Measurements from ENCODE around the gene NFKBIB. TPM values are rescaled to one million over a fixed set of nuclear protein-coding genes. Genes with fewer than 3 reads are reported as not detected.

Gene NFKBIB
- total and polyA plus RNA-seq, 2 donors (not counting 3 experiments of a cell fraction or from before 2014, with no cell fraction given), result 25.0 to 30.8 TPM

GRCh38 chr19:38919837-38920601, 20.2 kb downstream of the NFKBIB start:
- Histone ChIP-seq H3K27me3 (ENCODE audit: control insufficient read depth in 2 of 2, insufficient read depth in 2 of 2, low read length in 2 of 2) (no peaks in the 10 kb centered on the region), H3K9ac (replicated peaks; ENCODE audit: extremely low read depth, insufficient read depth, low read length) (no peak overlapping the region), H3K4me3 (replicated peaks in 1 of 3; ENCODE audit: insufficient read depth in 1 of 3, low read depth in 1 of 3, low read length in 3 of 3) (no peak overlapping the region), H3K4me1 (ENCODE audit: control insufficient read depth, extremely low read depth, insufficient read depth, low read length) (no peaks in the 10 kb centered on the region), H3K9me3 (replicated peaks; ENCODE audit: control insufficient read depth, insufficient read depth, low read length) (no peaks in the 10 kb centered on the region), H2AFZ (ENCODE audit: low read depth, low read length) (no peak overlapping the region), H3K9me1 (replicated peaks; ENCODE audit: control insufficient read depth, extremely low read depth, insufficient read depth, low read length) (no peaks in the 10 kb centered on the region), H3K79me2 (ENCODE audit: control insufficient read depth, insufficient read depth, low read length) (no peaks in the 10 kb centered on the region), H3K27ac (ENCODE audit: insufficient read depth, low read depth, low read length) (no peak overlapping the region), H3K4me2 (ENCODE audit: insufficient read depth, low read length) (no peak overlapping the region), H4K20me1 (replicated peaks; ENCODE audit: control insufficient read depth, extremely low read depth, insufficient read depth, low read length) (no peaks in the 10 kb centered on the region), H3K36me3 (ENCODE audit: control insufficient read depth in 2 of 2, extremely low read depth in 1 of 2, insufficient read depth in 2 of 2, low read length in 2 of 2) (peaks cover 4% of the 10 kb centered on the region in 2 experiments)
- no peak for FAIRE-seq
- ChIA-PET POLR2A (no interaction called here), CTCF (interaction anchor here (1.1 kb wide), 1 partner anchor 32 kb away, joined by 3 read pairs; no protein-coding TSS in a partner anchor)
- dilution Hi-C loops (cut with MboI; ENCODE audit: extremely low pct_ligation_motif_present, low sequenced_read_pairs) (no loop called here), intact Hi-C loops (cut with micrococcal nuclease) (no loop called here)
- DNase-seq (ENCODE audit: low read depth, low spot score), result no peak
- BruUV-seq (replicated peaks), result no TSS peak
- TF ChIP-seq JUN (IDR thresholded peaks at IDR 0.05; ENCODE audit: borderline replicate concordance, insufficient read depth, insufficient read length, low read depth) (no peak), MYC (IDR thresholded peaks at IDR 0.05; ENCODE audit: low read depth, low read length) (no peak), FOS (IDR thresholded peaks at IDR 0.05; ENCODE audit: borderline replicate concordance, insufficient read depth, low read length) (no peak), POLR2A (IDR thresholded peaks at IDR 0.05; ENCODE audit: low read depth, low read length) (no peak), MAX (IDR thresholded peaks at IDR 0.05; ENCODE audit: insufficient read depth, insufficient read length) (no peak), EZH2 (IDR thresholded peaks at IDR 0.05; ENCODE audit: borderline replicate concordance, low read depth, low read length, severe bottlenecking) (no peak), GATA2 (IDR thresholded peaks at IDR 0.05; ENCODE audit: insufficient read depth, insufficient read length, low read depth, low read length) (no peak), CTCF (IDR thresholded peaks at IDR 0.05; ENCODE audit: extremely low read depth in 1 of 2, insufficient read depth in 1 of 2, low read depth in 1 of 2, low read length in 2 of 2) (no peak), POLR2AphosphoS5 (IDR thresholded peaks at IDR 0.05; ENCODE audit: insufficient read depth, low read depth, low read length) (no peak)

Measured in endothelial cell of umbilical vein (primary cell).